AML-193 (cell line): Measurements from ENCODE around the gene ZNF142.

ENCODE experiments used
- DNase-seq, 2 experiments: peaks; one replicate each; lab custom pipeline; 2025; lab: John Stamatoyannopoulos, UW

The ZNF142 gene, protein sequence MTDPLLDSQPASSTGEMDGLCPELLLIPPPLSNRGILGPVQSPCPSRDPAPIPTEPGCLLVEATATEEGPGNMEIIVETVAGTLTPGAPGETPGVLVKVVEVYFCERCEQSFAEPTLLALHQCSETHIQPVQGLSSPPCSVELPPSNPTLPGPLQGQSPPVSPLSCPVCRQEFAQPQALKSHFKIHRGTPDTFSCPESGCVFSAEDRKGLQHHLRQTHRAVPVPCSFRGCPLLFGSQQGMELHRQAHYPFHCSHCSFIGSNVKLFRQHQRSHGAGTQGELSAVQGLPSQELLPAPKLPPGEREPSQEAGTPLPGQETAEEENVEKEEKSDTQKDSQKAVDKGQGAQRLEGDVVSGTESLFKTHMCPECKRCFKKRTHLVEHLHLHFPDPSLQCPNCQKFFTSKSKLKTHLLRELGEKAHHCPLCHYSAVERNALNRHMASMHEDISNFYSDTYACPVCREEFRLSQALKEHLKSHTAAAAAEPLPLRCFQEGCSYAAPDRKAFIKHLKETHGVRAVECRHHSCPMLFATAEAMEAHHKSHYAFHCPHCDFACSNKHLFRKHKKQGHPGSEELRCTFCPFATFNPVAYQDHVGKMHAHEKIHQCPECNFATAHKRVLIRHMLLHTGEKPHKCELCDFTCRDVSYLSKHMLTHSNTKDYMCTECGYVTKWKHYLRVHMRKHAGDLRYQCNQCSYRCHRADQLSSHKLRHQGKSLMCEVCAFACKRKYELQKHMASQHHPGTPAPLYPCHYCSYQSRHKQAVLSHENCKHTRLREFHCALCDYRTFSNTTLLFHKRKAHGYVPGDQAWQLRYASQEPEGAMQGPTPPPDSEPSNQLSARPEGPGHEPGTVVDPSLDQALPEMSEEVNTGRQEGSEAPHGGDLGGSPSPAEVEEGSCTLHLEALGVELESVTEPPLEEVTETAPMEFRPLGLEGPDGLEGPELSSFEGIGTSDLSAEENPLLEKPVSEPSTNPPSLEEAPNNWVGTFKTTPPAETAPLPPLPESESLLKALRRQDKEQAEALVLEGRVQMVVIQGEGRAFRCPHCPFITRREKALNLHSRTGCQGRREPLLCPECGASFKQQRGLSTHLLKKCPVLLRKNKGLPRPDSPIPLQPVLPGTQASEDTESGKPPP (N-terminal part only)

DNA sequence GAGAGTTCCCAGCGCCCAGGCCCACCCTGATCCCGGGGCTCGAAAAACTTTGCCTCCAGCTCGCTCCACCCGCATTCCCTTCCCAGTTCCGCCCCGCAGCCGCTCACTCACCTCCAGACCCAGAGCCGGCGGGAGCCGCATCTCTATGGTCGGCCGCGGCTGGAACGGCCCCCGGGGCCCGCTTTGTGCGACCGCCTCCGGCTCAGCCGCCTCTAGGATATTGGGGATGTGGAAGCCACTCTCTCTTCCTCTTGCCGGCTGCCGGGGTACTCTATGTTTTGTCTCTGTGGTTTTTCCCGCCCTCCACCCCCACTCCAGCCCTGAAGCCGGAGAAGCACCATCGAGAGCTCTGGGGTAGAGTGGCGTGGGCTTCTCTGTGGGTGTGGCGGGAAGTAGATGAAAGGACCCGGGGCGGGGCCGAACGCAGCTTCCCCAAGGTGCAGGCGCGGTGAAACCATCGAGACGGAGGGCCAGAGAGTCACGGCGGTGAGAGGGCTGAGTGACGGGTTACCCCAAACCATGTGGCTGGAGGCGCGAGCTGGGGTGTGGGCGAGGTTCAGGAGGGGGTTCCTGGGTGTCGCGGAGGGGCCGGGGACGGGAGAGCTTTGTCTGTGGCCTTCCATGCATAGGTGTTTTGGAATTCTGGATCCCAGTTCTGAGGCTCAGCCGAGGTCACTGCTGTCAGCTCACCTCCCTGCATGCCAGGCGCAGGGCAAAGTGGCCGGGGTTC, at the start of gene ZNF142, which contains the start of gene BCS1L:
Gene ZNF142 (minus strand): TSS at position 366 of the 730 bp plus-strand sequence. CDS start 3,194 bp downstream, outside the sequence.
Gene BCS1L (plus strand): TSS at position 426 of the 730 bp plus-strand sequence. CDS start 1,305 bp downstream, outside the sequence.
- DNase-seq = peak; percentile 91 to 95

DNA sequence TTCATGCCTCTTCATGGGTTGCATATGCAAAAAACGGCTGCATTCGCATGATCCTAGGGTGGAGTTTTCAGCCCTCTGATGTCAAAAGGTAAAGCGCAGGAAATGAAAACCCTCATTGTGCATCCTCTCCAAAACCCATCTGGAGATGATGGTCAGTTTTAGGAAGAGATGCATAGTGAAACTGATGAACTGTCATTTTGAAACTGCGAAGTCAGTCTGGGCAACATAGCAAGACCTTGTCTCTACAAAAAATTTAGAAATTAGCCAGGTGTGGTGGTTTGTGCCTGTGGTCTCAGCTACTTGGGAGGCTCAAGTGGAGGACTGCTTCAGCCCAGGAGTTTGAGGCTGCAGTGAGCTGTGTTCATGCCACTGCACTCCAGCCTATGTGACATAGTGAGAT, 48.7 kb upstream of the ZNF142 start:
- DNase-seq = no peak

DNA sequence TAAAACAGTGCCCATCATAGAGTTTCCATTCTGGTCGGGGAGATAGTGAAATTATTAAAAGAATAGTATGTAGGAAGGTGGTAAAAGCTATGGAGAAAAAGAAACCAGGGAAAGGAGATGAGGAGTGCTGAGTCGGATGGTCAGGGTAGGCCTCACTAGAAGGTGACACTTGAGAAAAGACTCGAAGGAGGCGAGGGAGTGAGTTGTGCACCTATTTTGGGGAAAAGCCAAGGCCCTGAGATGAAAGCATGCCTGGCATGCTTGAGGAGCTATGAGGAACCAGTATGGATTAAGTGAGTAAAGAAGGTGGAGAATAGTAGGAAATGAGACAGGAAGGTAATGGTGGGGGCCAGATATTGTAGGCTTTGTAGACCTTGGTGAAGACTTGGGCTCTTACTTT, 43.9 kb upstream of the ZNF142 start:
- DNase-seq = no peak

DNA sequence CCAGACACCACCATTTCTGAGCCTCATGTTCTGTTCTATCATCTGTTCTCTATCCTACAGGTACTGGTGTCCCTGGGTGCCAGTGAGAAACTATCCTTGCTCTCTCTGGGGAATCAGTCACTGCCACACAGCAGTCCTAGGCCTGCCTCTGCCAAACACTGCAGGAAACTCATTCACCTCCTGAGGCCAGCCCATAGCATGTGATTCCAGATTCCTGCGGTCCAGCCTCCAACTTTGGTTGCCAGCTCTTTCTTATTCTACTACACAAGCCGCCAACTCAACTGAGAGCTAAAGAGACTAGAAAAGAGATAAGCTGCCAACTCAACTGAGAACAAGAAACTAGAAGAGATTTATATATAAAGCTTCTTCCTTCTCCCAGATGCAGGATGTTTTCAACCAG, 42.4 kb upstream of the ZNF142 start:
- no peak for DNase-seq

DNA sequence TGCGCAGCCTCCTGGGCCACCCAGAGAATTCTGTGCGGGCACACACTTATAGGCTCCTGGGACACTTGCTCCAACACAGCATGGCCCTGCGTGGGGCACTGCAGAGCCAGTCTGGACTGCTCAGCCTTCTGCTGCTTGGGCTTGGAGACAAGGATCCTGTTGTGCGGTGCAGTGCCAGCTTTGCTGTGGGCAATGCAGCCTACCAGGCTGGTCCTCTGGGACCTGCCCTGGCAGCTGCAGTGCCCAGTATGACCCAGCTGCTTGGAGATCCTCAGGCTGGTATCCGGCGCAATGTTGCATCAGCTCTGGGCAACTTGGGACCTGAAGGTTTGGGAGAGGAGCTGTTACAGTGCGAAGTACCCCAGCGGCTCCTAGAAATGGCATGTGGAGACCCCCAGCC, 39.5 kb upstream of the ZNF142 start:
- DNase-seq = no peak

DNA sequence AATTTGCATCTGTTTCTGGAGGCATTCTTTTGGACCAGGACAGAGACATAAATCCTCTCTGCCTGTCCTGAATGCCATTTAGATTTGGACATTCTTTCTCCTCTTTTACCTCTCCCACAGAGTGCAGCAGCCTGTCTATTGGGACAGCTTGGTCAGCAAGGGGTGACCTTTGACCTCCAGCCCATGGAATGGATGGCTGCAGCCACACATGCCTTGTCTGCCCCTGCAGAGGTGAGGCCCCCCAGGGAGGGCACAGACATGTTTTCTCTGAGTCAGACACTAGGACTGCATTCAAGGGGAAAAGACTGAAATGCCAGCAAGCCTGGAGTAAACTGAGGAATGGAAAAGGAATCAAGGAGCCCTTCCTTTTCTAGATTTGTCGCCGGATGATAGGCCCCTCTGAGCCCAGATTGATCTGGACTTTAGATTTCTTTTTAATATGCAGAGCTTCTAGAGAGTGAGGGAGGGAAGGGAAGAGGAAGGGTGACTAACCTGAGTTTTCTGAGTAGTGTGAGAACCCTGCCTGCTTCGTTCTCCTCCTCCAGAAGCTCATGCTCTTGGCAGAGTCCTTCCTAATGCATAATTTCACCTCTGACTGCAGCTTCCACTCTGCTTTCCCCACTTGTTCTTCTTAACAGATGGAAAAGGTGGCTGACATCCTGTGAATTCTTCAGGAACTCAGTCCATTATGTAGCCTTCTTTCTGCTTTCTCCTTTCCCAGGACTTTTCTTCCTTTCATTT, 35.2 kb upstream of the ZNF142 start:
- no peak for DNase-seq

DNA sequence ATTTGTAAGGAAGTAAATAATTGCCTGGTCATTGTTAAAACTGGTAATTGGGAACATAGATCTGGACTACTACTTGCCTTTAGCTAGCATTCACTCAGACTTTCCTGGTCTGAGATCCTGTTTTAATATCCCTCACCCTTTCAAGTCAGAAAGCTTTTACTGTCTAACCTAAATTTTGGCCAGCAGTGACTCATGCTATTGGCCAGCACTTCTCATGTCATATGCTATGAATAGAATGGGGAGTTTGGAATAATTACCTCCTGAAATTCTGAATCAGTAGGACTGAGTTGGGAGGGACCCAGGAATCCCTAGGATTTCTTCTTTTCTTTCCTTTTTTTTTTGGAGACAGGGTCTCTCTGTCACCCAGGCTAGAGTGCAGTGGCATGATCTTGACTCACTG, 31.8 kb upstream of the ZNF142 start:
- DNase-seq = no peak

DNA sequence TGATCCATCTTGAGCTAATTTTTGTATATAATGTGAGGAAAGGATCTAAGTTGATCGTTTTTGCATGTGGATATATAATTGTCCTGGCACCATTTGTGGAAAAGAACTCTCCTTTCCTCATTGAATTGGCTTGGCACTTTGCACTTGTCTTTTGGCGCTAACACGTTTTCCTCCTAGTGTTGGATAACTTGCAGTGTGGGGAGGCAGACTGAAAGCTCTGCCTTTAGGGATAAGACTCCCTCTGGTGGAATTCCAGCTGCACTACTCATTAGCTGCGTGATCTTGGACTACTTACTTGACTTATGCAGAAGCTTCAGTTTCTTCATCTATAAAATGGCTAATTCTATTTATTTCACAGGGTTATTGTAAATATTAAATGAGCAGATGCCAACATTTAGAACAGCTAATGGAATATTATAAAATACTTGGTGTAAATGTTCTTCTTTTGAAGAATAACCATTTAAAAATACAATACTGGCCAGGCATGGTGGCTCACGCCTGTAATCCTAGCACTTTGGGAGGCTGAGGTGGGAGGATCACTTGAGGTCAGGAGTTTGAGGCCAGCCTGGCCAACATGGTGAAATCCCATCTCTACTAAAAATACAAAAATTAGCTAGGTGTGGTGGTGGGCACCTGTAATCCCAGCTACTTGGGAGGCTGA, 28.1 kb upstream of the ZNF142 start:
- peak; percentile 84 for DNase-seq

DNA sequence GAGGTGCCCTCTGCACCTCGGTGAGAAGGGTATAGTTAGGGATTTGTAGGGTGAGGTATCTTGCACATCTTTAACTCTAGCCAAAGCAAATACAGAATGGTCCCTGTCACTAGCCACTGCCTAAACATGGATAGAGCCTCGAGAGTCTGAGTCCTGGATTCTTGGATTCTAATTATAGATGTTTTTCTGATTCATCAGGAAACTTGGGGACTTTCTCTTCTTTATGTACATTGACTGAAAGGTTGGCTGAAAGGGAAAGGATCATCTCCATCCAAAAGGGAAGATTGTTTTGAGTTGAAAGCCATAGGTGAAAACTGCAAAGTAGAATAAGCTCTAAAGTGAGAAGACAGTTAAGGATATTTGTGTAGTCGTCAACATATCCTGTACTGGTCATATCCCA, 20.6 kb upstream of the ZNF142 start:
- no peak for DNase-seq

DNA sequence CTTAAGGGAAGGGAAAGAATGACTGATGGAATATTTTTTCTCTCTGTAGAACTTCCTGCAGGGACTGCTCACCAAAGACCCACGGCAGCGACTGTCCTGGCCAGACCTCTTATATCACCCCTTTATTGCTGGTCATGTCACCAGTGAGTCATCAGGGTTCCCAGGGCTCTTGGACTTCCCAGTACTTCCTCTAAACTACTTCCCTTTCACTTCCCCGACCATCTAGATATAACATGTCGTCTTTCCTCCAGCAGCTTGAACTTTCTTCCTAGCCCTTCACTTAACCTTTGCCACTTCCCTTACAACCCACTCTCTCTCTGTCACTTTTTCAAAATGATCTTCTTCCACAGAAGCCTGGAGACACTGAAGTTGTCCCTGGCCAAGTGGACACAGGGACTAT, 19.7 kb upstream of the ZNF142 start:
- DNase-seq = peak; percentile 39 to 57

DNA sequence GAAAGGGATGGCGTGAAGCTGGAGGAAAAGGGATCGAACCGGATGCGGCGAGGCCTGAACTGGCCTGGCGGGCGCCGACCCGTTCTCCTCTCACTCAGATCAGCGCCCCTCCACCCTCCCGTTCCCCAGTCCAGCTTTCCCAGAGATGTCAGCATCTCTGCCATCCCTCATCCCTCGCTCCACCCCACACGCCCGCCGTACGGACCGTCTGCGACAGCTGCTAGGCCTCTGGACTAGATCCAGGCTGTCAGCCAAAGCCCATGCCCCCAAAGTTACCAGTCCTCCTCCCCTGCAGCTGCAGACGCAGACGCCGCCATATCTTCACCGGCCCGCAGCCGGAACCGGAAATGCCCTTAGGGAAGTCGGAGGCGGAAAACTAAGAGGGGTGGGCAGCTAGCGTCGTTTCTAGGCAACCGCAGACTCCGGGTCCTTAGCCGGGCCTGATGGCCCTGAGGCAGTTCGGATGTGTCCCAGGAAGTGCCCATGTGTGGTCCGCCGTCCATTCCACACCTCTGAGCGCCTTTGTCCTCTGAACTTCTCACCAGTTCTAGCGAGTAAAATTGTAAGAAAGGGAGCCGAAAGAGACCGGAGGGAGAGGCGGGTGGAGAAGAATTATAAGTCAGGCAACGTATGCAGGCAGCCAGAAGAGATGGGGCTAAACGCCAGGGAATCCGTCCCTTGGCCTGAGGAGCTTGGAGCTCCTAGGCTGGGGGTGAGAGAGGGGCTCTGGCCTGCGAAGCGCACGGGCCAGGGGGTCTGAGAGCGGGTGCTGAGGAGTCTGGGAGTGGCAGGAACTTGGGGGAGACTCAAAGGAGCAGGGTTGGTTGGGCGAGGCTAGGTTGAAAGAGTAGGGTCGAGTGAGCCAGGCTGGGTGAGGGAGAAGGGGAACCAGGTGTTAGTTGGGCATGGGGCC, 12.5 kb upstream of the ZNF142 start, which contains the start of the genes RNF25 and STK36:
Gene RNF25 (minus strand): TSS at position 349 of the 913 bp plus-strand sequence. CDS start 32 bp downstream, at position 317.
Gene STK36 (plus strand): TSS at position 433 of the 913 bp plus-strand sequence. CDS start 744 bp downstream, outside the sequence.
- DNase-seq = peak; percentile 77 to 82

DNA sequence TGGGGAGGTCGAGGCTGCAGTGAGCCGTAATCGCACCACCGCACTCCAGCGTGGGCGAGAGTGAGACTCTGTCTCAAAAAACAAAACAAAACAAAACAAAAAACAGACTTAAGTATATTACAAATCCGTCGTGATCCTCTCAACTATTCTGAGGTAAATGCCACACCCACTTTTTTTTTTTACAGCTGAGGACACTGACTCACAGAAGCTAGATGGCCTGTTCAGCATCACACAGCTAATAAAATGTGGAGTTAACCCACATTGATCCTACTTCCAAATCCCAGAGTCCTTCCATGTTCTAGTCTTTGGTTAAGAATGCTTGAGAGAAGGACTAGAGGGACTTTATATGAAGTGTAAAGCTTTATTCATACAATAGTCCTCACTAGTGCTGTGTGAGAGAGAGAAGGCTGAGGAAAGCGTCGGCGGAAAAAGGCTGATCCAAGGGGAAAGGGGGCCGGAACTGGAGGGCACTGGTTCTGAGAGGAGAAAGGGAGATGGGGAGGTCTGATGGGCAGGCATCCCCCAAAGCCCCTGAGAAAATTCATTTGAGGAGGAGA, 11.8 kb upstream of the ZNF142 start:
- DNase-seq = no peak

DNA sequence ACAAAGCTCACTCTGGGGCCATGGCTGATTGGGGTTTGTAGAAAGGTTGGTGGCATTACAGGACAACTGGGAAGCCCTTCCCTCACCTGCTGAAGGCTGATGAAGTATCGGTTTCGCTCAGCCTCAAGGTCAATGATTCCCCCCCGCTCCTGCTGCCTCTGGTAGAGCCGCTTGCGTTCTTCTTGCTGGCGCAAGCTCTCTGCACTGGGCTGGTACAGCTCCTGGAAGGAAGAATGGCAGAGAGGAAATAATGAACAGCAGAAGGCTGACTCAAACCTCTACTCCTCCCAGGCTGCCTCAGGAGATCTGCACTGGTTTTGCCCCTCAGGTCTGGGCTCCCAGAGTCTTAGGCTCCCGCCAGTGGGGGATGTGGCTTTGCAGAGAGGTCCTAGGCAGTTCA, 5.2 kb upstream of the ZNF142 start:
- no peak for DNase-seq

DNA sequence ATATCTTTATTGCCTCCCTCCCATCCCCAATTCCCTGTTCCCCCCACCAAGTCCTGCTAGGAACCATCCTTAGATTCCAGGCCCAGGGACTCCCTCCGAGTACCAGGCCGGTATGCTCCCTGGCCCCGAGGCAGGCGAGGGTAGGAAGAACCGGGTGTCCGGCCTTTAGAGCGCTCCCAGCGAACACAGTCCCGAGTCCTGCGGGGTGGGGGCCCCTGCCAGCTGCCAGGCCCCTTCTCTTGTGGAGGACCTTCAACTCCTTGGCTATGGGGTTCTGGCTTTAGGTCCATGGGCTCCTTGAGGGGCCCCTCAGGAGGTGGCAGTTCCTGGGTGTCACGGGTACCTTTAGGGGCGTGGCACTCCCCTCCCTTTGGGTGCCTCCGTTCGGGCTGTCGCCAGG, 4.5 kb upstream of the ZNF142 start:
- no peak for DNase-seq

DNA sequence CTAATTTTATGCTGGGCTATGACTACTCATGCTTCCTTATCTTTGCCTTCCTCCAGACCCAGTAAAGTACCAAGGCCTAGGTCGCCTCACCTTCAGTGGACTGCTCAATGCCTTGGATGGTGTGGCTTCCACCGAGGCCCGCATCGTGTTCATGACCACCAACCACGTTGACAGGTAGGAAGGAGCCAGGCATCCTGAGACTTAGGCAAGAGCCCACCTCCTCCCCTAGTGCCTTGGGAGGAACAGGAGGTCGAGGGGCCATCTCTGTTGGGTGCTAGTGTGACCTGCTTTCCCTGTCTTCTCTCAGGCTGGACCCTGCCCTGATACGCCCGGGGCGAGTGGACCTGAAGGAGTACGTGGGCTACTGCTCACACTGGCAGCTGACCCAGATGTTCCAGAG, 3.4 kb upstream of the ZNF142 start:
- no peak for DNase-seq

DNA sequence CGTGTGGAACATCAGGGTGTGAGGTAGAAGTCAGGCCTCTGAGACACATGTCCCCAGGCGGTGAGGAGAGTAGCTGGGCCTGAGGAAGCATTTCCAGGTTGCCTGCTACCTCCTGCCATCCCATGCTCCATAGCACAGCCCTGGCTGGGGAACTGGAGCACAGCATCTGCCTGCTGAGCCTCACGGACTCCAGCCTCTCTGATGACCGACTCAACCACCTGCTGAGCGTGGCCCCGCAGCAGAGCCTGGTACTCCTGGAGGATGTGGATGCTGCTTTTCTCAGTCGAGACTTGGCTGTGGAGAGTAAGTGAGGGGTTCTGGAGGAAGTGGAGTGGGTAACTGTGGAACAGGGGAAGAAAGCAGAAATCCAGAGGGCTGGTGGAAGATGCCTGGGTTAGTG, 3.0 kb upstream of the ZNF142 start:
- no peak for DNase-seq

DNA sequence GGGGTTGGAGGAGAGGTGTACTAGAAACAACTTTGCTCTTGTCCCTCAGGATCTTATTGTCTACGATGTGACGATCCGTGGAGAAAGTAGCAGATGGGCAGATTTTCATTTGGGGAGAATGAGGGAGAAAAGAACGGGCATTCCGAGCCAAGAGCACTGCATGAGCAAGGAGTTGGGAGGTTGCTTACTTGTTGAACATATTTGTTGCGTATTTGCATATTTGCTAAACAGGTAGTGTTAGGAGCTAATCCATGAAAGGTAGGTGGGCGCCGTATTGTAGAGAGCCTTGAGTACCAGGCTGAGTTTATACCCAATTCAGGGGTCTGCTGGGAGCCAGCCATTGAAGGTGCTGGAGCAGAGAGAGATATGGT, 550 bp upstream of the ZNF142 start:
- DNase-seq = peak in 1 of 2 experiments; percentile 29

DNA sequence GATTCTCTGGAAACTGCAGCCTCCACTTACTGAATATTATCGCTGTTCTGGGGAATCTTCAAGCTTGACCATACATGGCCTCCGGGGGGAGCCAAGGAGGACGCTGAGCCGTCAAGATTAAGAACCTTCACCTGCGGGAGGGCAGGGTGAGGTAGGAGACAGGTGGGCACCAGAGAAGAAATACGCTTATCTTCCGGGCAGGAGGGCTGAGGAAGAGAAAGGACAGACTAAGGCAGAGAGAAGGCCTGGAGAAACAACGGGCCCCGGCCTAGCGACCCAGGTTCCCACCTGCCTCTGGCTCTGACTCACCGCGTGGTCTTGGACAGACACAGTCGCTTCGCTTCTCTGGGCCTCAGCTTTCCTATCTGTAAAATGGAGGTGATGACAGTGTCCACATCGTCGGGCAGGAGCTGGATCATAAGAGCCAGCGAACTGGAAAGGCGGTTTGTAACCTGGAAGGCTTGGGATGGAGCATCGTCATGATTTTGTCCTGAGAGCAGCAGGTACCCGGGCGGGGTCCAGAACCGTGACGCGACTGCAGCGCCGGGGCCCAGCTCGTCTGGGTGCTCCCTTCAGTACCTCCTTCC, 659 bp downstream of the ZNF142 start:
- DNase-seq = peak; percentile 39 to 42
